Endothelial cell (in vitro differentiated cells): ENCODE measurements around the gene POPDC2. TPM values are rescaled to one million over a fixed set of nuclear protein-coding genes. Genes with fewer than 3 reads are reported as not detected.

Experiments used
- DNase-seq: peaks from one replicate; pipeline ENCODE4 v3.0.0; 2021; ENCODE audit warnings: low spot score
- H3K27ac Mint-ChIP-seq: one replicate; pipeline ENCODE4 v1.8.0; 2021; ENCODE audit warnings: mixed read lengths, inconsistent platforms; ENCODE audit not compliant: unreplicated experiment
- H3K27me3 Mint-ChIP-seq: one replicate; pipeline ENCODE4 v1.8.0; 2021; ENCODE audit warnings: mild to moderate bottlenecking, moderate library complexity, mixed read lengths, inconsistent platforms; ENCODE audit not compliant: unreplicated experiment
- H3K36me3 Mint-ChIP-seq: one replicate; pipeline ENCODE4 v1.8.0; 2021; ENCODE audit warnings: mild to moderate bottlenecking, low read depth, mixed read lengths, inconsistent platforms; ENCODE audit not compliant: unreplicated experiment
- H3K4me1 Mint-ChIP-seq: one replicate; pipeline ENCODE4 v1.8.0; 2021; ENCODE audit warnings: mild to moderate bottlenecking, mixed read lengths, inconsistent platforms; ENCODE audit not compliant: unreplicated experiment
- H3K4me3 Mint-ChIP-seq: one replicate; pipeline ENCODE4 v1.8.0; 2021; ENCODE audit warnings: mild to moderate bottlenecking, mixed read lengths, inconsistent platforms; ENCODE audit not compliant: unreplicated experiment
- H3K9me3 Mint-ChIP-seq: one replicate; pipeline ENCODE4 v1.8.0; 2021; ENCODE audit warnings: mixed read lengths, inconsistent platforms; ENCODE audit not compliant: unreplicated experiment
- total RNA-seq: library from RNA; stranded (reverse); fragmentation: NEBNext Ultra II Directional; extraction: Animal tissue kit (Norgen Biotek cat#: 25700); gene quantifications from one replicate; pipeline ENCODE4 v1.2.1, GENCODE V29; 2021; ENCODE audit not compliant: unreplicated experiment
- TF ChIP-seq, protein P1 (sequence below): fragments of 200-600 bp; sonication (generic); IDR thresholded peaks from one replicate; pipeline ENCODE4 v1.5.0; 2021; ENCODE audit warnings: antibody characterized with exemption; ENCODE audit not compliant: unreplicated experiment

The POPDC2 gene
- total RNA-seq, 1 donor from 2014 or later: 2.0 TPM

DNA sequence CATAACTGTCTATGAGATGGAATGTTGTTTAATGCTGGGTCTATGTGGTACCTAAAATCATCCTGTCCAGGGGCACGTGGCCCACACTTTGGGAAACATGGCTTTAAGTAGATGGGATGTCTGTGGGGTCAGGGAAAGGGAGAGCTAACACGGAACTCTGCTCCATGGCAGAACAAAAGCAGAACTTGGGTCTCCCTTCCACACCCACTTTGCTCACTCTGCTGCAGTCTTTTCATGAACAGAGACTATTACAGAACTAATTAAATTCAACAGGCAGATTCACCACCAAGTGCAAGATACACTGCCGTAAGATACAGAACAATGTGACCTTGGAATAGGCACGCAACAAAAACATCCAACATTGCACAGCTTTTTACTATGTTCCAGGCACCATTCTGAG lies 28.2 kb downstream of the POPDC2 start:
- no peak overlapping the region for H3K4me3 Mint-ChIP-seq
- H3K27ac Mint-ChIP-seq: no peak overlapping the region
- H3K4me1 Mint-ChIP-seq: peaks cover 4% of the 10 kb centered on the region
- TF ChIP-seq, protein P1, sequence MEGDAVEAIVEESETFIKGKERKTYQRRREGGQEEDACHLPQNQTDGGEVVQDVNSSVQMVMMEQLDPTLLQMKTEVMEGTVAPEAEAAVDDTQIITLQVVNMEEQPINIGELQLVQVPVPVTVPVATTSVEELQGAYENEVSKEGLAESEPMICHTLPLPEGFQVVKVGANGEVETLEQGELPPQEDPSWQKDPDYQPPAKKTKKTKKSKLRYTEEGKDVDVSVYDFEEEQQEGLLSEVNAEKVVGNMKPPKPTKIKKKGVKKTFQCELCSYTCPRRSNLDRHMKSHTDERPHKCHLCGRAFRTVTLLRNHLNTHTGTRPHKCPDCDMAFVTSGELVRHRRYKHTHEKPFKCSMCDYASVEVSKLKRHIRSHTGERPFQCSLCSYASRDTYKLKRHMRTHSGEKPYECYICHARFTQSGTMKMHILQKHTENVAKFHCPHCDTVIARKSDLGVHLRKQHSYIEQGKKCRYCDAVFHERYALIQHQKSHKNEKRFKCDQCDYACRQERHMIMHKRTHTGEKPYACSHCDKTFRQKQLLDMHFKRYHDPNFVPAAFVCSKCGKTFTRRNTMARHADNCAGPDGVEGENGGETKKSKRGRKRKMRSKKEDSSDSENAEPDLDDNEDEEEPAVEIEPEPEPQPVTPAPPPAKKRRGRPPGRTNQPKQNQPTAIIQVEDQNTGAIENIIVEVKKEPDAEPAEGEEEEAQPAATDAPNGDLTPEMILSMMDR: no peak
- H3K9me3 Mint-ChIP-seq: no peaks in the 10 kb centered on the region
- no peaks in the 10 kb centered on the region for H3K27me3 Mint-ChIP-seq
- DNase-seq: no peak
- H3K36me3 Mint-ChIP-seq: no peaks in the 10 kb centered on the region

DNA sequence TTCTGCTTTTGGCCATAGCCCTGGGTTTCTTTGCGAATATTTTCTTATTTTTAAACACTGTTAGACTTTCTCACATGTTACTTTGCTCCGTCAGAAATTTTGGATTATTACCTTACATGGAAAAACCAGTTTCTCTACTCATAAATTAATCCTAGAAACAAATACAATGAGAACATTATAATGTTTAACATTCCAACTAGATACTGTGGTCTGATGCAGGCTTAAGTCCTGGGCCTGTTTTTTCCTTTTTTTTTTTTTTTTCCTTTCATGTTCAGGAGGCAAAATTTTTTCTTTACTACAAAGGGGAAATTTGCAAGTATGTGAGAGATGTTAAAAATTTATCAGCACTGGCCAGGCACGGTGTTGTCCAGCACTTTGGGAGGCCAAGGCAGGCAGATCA lies 28.9 kb downstream of the POPDC2 start:
- H3K9me3 Mint-ChIP-seq: no peaks in the 10 kb centered on the region
- H3K36me3 Mint-ChIP-seq: no peaks in the 10 kb centered on the region
- no peak for DNase-seq
- no peaks in the 10 kb centered on the region for H3K27me3 Mint-ChIP-seq
- H3K27ac Mint-ChIP-seq: no peak overlapping the region
- TF ChIP-seq, protein P1: no peak
- H3K4me1 Mint-ChIP-seq: peaks cover 5% of the 10 kb centered on the region
- H3K4me3 Mint-ChIP-seq: no peak overlapping the region

DNA sequence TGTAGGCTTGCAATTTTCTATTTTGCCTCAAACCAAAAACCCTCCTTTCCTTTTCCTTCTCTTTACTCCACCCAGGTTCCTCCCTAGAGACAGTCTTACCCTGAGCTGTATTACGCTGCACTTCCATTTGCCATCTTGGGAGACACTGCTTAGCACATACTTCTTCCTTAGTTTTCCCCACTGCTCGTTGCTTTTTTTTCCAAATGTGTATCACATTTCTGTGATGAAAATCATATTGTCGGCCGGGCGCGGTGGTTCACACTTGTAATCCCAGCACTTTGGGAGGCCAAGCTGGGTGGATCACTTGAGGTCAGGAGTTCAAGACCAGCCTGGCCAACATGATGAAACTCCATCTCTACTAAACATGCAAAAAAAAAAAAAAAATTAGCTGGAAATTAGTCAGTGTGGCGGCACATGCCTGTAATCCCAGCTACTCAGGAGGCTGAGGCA lies 29.5 kb downstream of the POPDC2 start:
- Mint-ChIP-seq H3K36me3 (no peaks in the 10 kb centered on the region), H3K4me3 (no peak overlapping the region), H3K27me3 (peaks cover 4% of the 10 kb centered on the region), H3K4me1 (peaks cover 5% of the 10 kb centered on the region), H3K27ac (no peak overlapping the region), H3K9me3 (no peaks in the 10 kb centered on the region)
- no peak for DNase-seq
- TF ChIP-seq, protein P1: no peak

DNA sequence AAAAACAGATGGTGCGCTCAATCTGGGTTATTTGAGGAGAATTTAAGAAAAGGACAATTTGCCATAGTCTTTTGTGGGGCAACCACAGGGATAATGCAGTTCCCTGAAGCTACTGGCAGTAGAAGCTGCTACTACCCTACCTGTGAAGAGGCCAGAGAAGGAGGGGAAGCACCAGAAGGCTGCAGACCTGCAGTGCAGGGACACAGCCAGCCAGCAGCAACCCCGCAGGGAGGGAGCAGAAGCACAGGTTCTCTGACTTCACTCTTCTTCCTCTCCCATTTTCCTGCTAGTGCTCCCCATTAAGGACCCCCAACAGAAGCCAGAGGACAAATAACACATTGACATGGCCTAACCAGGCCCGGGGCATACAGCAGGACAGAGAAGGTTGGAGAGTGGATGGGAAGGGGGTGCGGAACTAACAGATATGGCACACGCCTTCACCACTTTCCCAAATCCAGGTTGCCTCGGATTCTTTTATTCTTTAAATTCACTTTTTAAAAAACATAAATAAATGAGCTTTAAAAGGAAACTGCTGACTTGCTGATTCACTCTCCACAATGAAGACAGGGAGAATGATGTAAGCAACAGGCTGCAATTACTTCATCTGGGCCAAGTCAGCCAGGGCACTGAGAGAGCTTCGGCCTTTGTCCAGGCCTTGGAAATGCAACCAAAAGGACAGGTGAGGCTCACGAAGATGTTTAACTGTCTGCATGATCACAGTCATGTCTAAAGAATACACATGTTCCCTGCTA lies 30.1 kb downstream of the POPDC2 start:
- DNase-seq: no peak
- no peaks in the 10 kb centered on the region for H3K36me3 Mint-ChIP-seq
- peaks cover 7% of the 10 kb centered on the region for H3K4me1 Mint-ChIP-seq
- TF ChIP-seq, protein P1: no peak
- H3K27me3 Mint-ChIP-seq: peaks cover 7% of the 10 kb centered on the region
- H3K27ac Mint-ChIP-seq: no peak overlapping the region
- no peak overlapping the region for H3K4me3 Mint-ChIP-seq
- H3K9me3 Mint-ChIP-seq: no peaks in the 10 kb centered on the region

DNA sequence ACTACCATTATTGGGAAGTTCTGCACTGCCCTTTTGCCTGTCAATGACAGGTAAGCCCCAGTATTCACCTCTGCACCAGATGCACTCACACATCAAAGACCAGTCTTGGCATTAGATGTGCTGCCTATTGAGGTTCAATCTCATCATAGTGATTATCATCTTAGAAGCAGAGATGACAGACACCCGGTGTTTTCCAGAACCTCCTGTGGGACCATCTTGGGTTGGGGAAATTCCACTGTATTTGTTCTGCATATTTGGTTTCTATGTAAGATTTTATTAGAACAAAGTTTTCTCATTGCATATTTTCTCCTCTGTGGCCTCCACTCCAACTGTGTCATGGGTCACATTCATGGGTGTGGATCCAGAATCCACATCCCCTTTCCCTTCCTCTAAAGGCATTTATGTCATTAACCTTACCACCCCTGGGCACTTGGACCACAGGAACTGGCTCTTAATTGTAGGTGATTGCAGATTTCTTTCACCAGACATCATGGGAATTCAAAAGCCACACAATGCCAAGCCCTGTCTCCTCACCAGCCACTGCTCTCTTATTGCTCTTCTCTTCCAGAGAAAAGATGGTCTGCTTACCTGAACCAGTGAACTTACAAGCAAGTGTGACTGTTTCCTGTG lies 31.5 kb downstream of the POPDC2 start:
- Mint-ChIP-seq H3K27ac (no peak overlapping the region), H3K27me3 (peaks cover 8% of the 10 kb centered on the region), H3K4me1 (peaks cover 7% of the 10 kb centered on the region), H3K9me3 (no peaks in the 10 kb centered on the region), H3K4me3 (no peak overlapping the region), H3K36me3 (no peaks in the 10 kb centered on the region)
- TF ChIP-seq, protein P1: no peak
- no peak for DNase-seq
